Activated T-helper 9 cell treated with anti-CD3 and anti-CD28 coated beads, Interleukin-2, amount 50 U/mL, for 16 hours (primary cell): ENCODE measurements around the gene PLCL2.
"Not testable (repeated sequence)": the region's sequence is repeated elsewhere in the genome, so short reads cannot be mapped to it uniquely, and the experiment has no call there.

Experiments used
- DNase-seq: peaks from one replicate; pipeline ENCODE4 v3.0.0-alpha.2; 2020; ENCODE audit warnings: low read depth

The PLCL2 gene

DNA sequence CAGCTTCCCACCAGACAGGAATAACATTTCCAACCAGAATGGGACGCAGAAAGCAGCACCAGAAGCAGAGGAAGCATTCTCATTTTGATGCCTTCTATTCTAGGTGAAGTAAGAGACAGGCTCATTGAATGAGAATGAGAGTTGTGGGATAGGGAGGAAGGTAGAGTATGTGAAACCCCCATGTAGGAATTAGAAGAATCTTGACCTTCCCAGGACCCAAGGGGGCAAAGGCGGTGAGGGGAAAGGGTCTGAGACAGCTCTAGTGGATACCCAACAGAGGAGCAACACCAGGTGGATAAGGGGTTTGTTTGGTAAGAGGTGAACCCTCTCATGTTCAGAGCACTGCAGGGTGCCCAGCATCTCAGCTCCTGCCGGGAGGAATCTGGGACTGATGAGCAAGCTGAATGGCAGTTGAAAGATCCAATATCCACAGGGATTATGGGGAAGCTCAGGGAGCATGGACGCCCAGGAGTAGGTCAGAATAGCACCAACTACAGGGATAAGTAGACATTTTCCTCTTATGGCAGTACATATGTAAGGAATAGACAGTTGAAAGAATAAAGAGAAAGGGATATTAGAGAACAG, 77.0 kb downstream of the PLCL2 start:
- no peak for DNase-seq

DNA sequence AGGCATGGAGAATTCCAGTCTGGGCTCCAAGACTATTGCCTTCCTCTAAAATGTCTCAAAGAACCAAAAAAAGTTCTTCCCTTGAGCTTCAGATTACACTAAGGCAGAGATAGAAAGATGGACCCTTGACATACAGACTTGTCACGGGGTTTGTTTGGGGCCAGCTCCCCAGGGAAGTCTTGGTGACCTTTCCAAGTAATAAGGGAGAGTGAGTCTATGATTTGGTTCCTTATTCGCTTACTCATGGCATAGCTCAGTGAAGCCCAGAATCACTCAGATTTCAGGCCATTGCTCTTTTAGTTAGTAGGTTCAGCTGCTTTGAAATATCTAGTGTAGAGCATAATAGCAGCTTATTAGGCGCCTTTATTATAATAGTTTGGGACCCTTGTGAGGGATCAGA, 90.3 kb downstream of the PLCL2 start:
- no peak for DNase-seq

GRCh38 chr3:16978234-16978920, 93.6 kb downstream of the PLCL2 start:
- DNase-seq: no peak

DNA sequence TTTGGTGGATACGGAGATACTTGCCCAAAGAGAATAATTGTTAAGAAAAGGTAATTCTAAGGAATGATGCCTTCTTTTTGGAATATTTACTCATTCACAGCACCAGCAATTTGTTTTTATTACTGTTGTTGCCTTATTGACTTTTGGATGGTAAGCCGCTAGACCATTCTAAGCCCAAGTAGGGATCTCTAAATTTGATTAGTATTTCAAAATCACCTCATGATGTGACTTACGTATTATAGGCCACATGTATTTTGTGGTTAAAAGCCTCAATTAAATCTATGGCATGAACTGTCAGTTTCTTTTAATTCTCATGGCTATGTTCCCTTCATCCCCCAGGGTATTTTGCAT, 94.1 kb downstream of the PLCL2 start:
- DNase-seq: no peak

GRCh38 chr3:16979769-16980515, 95.2 kb downstream of the PLCL2 start:
- not testable (repeated sequence) for DNase-seq

DNA sequence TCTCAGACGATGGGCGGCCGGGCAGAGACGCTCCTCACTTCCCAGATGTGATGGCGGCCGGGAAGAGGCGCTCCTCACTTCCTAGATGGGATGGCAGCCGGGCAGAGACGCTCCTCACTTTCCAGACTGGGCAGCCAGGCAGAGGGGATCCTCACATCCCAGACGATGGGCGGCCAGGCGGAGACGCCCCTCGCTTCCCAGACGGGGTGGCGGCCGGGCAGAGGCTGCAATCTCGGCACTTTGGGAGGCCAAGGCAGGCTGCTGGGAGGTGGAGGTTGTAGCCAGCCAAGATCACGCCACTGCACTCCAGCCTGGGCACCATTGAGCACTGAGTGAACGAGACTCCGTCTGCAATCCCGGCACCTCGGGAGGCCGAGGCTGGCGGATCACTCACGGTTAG, 95.8 kb downstream of the PLCL2 start:
- not testable (repeated sequence) for DNase-seq

DNA sequence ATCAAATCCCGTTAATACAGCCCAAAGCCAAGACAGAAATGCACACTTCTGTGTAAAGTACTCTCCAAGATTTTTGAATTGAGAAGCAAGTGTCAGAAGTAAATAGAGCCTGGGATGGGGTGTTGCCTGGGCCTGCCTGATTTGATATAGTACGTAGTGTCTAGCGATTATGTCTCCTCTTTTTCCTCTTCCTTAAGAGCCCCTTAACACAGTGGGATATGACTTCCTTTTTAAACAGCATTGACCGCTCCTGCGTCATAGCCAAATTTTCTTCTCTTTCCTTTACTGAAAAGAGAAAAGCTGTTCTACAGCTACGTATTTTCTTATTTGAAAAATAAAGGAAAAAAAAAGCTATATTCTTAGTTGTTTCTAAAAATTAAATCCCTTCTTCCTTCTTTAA, 97.7 kb downstream of the PLCL2 start:
- DNase-seq: no peak

DNA sequence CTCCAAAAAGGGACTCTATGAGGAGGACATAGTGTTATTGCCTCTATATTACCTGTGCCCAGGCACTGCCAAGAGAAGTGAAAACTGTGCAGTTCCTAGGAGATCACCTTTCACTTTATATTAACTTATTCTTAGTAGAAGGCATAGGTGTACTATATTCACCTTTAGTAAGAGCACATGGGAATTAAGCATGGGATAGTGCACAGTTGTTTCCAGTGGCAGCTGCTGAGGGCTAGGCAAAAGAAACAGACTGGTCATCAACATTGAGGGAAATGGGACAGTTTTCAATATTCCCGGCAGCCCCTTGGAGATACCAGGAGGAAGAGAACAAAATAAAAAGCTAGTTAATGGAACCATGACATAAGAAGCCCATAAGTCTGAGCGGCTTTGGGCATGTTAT, 100.9 kb downstream of the PLCL2 start:
- no peak for DNase-seq

DNA sequence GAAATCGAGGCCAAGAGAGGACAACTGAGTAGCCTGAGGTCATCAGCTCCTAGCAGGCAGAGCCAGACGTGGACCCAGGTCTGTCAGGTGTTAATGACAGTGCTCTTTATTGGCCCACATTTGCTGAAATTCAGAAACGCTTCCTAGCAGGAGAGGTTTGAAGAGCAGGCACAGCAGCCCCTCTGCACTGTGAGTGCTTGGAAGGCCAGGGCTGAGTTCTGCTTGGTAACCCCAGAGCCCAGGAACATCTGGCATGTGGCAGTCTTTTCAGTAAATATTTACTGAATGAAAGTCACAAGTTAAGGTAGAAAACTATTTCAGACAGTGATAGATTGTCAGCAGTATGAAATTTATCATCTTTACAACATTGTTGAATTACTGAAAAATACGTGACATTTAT, 102.4 kb downstream of the PLCL2 start:
- DNase-seq: no peak

GRCh38 chr3:16990163-16990562, 105.4 kb downstream of the PLCL2 start:
- DNase-seq: no peak

GRCh38 chr3:16992198-16992597, 107.4 kb downstream of the PLCL2 start:
- DNase-seq: no peak

GRCh38 chr3:16993227-16993626, 108.5 kb downstream of the PLCL2 start:
- DNase-seq: no peak

DNA sequence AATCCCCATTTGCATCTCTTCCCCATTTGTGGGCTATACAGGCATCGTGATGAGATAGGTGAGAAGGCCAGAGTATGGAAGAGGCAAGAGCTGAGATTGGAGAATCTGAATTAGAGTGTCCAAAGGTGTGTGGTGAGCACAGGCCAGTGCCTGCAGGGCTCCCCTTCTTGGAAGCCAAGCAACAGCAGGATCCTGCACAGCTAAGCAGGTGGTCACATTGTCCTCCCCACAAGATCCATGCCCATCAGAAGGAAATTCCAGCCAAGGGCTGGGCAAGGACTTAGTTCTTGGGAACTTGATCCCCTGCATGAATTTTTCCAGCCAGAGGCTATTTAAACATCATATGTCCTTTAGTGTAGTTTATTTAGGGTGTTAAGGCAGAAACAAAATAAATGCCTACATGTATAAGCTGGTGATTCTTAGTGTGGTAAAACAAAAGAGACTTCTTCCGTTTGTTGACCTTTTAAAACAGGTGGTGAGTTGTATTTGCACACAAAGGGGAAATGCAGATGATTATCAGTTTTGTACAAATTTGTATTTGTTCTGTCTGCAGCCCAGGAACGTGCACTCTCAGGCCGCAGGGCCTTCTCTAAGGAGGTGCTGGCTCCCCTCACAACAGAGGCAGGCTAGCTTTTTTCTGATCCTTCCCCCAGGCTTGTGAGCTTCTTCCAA, 110.2 kb downstream of the PLCL2 start:
- no peak for DNase-seq

DNA sequence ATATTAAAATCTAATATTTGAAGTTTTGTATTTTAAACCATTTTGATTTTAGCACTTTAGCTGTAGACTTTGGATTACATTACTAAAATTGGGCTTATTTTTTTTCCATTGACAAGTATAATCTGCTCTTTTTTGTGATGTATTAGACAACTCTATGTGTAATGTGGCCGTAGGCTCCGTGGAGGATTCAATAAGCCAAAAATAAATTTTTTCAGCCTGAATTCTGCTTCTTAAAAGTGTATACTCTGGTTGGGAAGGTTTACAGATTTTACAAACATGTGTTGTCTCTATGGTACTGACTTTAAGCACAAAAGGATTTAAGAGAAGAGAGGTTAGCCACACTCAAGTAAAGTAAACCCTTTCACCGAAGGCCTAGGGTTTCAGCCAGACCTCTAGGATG, 110.8 kb downstream of the PLCL2 start:
- DNase-seq: no peak

DNA sequence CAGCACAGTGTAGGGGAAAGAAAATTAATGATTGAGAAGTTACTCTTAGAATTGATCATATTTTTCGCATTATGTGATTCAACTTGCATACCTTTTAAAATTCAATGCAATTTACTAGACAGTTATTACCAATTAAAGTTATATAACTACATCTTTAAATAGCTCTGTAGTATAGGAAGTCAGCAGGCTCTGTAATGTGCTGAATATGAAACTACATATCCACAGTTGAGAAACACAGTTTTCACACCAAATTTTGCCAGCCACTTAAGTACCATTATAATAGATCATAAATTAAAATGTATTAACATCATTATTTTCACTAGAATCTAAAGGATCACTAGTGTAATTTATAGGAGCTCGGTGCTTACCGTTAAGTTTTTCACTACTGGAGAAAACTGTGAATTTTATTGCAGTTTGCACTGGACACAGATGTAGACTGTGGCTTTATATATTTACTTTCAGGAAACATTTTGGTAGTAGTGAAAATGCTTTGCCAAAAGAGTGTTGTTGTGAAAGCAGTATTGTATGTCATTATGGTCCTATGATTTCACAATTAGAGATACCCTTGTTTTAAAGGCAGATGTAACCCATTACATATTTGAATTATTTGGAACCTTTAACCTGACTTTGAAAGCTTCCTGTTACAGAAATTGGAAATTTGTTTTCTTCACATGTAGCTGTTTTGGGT, 113.6 kb downstream of the PLCL2 start:
- no peak for DNase-seq

- no peak for DNase-seq
Observed at GRCh38 chr3:16999161-16999560, 114.4 kb downstream of the PLCL2 start.

DNA sequence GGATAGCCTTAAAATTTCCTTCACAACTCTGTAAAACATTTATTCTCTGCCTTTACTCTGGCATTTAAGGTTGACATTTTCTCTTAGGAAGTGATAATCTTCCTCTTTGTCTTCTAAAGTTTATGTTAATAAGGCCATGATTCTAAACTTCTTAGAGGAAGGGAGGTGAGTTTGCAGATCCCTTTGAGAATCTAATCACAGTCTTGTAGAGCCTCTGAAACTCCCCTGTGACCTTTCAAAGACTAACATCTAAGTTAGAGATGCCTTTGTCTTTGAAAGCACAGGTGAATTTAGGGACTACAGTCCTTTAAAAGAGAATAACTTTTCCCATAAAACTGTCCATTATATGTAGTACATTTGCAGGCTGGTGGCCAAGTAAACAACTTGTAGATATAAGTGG, 115.1 kb downstream of the PLCL2 start:
- no peak for DNase-seq

DNA sequence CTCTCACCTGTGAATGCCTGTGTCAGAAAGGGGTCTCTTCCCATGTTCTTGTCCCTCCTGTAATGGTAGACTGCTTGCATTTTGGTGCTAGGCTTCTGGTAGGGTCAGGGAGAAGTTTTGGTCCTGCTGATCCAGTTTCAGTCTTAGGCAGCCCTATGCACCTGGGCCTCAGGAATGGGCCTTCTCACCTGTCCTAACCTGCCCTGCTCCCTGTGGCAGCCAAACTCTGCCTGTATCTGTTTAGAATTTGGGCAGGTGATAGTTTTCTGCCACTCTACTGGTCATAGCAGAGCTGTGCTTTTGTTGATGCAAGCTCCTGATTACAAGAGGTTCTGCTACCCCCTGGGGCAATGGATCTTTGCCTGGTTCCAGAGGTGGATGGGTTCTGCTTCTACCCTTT, 118.7 kb downstream of the PLCL2 start:
- DNase-seq: no peak

DNA sequence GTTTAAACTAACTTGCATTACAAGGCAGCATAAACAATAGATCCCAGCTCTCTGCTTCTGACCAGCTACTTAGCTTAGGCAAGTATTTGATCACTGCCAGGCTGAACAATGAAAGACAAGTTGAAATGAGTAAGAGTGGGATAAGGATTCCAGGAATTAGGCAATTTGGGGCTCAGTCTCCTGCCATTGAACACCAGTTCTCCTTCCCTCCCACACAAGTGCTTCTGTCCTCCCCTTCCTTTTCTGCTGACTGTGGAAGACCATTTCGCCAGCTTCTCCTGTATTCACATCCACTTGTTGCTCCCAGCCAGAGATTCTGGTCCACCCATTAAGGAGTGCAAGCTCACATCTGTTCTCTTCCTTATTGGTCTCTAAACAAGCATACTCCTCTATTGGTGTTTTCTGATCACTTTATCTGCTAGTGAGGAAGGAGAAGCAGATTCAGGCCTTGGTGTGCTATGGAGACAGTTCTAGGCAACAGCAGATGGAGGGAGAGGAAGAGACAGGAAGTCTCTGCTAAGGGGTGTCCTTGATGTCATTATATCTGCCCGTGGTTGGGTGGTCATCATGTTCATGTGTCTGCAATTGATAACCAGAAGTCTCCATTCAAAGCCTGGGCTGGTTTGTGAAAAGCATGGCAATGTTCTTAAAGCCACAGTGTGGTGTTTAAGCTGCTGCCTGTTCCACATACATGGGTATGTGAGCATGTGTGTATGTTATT, 121.5 kb downstream of the PLCL2 start:
- no peak for DNase-seq

- DNase-seq: no peak
Observed at GRCh38 chr3:17007284-17007683, 122.5 kb downstream of the PLCL2 start.

GRCh38 chr3:17009826-17010225, 125.1 kb downstream of the PLCL2 start:
- no peak for DNase-seq
